Mesenchymal stem cell (in vitro differentiated cells and primary cell): ENCODE data around the gene ZNG1A.
"Not testable (repeated sequence)": the region's sequence is repeated elsewhere in the genome, so short reads cannot be mapped to it uniquely, and the experiment has no call there.

ENCODE experiments used
- DNase-seq: peaks from one replicate; pipeline ENCODE4 v3.0.0-alpha.2; 2013
- H2AFZ ChIP-seq: one replicate; pipeline ENCODE4 v1.6.1; 2013; ENCODE audit warnings: low read depth, mild to moderate bottlenecking, control low read depth, inconsistent platforms, low read length, moderate library complexity
- H2AK5ac ChIP-seq: 2 replicates; pipeline ENCODE4 v1.6.1; 2013; ENCODE audit warnings: low read length, moderate library complexity, mild to moderate bottlenecking, inconsistent platforms; ENCODE audit not compliant: severe bottlenecking
- H2BK120ac ChIP-seq: one replicate; pipeline ENCODE4 v1.6.1; 2013; ENCODE audit warnings: low read depth, mild to moderate bottlenecking, inconsistent platforms, low read length, moderate library complexity
- H2BK12ac ChIP-seq, 2 experiments: one replicate each; pipeline ENCODE4 v1.6.1; 2013; ENCODE audit warnings: inconsistent platforms in 2 of 2, low read length in 2 of 2, mild to moderate bottlenecking in 2 of 2, moderate library complexity in 2 of 2, control low read depth in 1 of 2
- H2BK15ac ChIP-seq: one replicate; pipeline ENCODE4 v1.6.1; 2013; ENCODE audit warnings: mild to moderate bottlenecking, low read depth, inconsistent platforms; ENCODE audit not compliant: poor library complexity, severe bottlenecking
- H2BK5ac ChIP-seq: 2 replicates; pipeline ENCODE4 v1.6.1; 2013; ENCODE audit warnings: low read depth, mild to moderate bottlenecking, low read length, control low read depth, inconsistent platforms; ENCODE audit not compliant: poor library complexity, severe bottlenecking
- H3K14ac ChIP-seq, 2 experiments: one replicate each; pipeline ENCODE4 v1.6.1; 2013; ENCODE audit warnings: inconsistent platforms in 2 of 2, low read length in 2 of 2, control low read depth in 1 of 2, mild to moderate bottlenecking in 1 of 2, moderate library complexity in 1 of 2
- H3K18ac ChIP-seq, 2 experiments: one replicate each; pipeline ENCODE4 v1.6.1; 2013; ENCODE audit warnings: inconsistent platforms in 2 of 2, low read length in 2 of 2, control low read depth in 1 of 2, low read depth in 1 of 2, mild to moderate bottlenecking in 1 of 2
- H3K23ac ChIP-seq, 2 experiments: one replicate each; pipeline ENCODE4 v1.6.1; 2013; ENCODE audit warnings: inconsistent platforms in 2 of 2, low read length in 2 of 2, mild to moderate bottlenecking in 2 of 2, moderate library complexity in 2 of 2, control low read depth in 1 of 2
- H3K27ac ChIP-seq: 2 replicates; pipeline ENCODE4 v1.5.1; 2013; ENCODE audit warnings: mild to moderate bottlenecking, moderate library complexity, low read length, control low read depth, inconsistent platforms; ENCODE audit not compliant: poor library complexity, severe bottlenecking
- H3K27me3 ChIP-seq, 2 experiments: 2 replicates each; pipeline versions ENCODE4 v1.6.1 to v1.7.0; 2013; ENCODE audit warnings: low read length in 2 of 2, mild to moderate bottlenecking in 2 of 2, moderate library complexity in 2 of 2, control low read depth in 1 of 2, inconsistent platforms in 1 of 2; ENCODE audit not compliant: control insufficient read depth in 1 of 2, insufficient read depth in 1 of 2
- H3K36me3 ChIP-seq, 2 experiments: 2 replicates each; pipeline versions ENCODE4 v1.6.1 to v1.7.0; 2013; ENCODE audit warnings: low read length in 2 of 2, control low read depth in 1 of 2, inconsistent platforms in 1 of 2, low read depth in 1 of 2, mild to moderate bottlenecking in 1 of 2; ENCODE audit not compliant: insufficient read depth in 2 of 2, control insufficient read depth in 1 of 2
- H3K4ac ChIP-seq, 2 experiments: one replicate each; pipeline ENCODE4 v1.6.1; 2013; ENCODE audit warnings: inconsistent platforms in 2 of 2, low read length in 2 of 2, mild to moderate bottlenecking in 2 of 2, moderate library complexity in 2 of 2, control low read depth in 1 of 2, low read depth in 1 of 2
- H3K4me1 ChIP-seq: 2 replicates; pipeline ENCODE4 v1.6.1; 2013; ENCODE audit warnings: low read depth, low read length, control low read depth; ENCODE audit not compliant: control insufficient read depth, insufficient read depth
- H3K4me2 ChIP-seq: 2 replicates; pipeline ENCODE4 v1.6.1; 2013; ENCODE audit warnings: low read length, mild to moderate bottlenecking, inconsistent platforms; ENCODE audit not compliant: poor library complexity, severe bottlenecking
- H3K4me3 ChIP-seq, 2 experiments: 2 replicates each; pipeline versions ENCODE4 v1.5.1 to v1.7.0; 2013; ENCODE audit warnings: low read length in 2 of 2, mild to moderate bottlenecking in 2 of 2, control low read depth in 1 of 2, low read depth in 1 of 2; ENCODE audit not compliant: insufficient read depth in 1 of 2
- H3K79me1 ChIP-seq: replicated peaks from 2 replicates; pipeline ENCODE4 v1.6.1; 2013; ENCODE audit warnings: mild to moderate bottlenecking, control low read depth, low read length, inconsistent platforms; ENCODE audit not compliant: poor library complexity, severe bottlenecking
- H3K9ac ChIP-seq: 2 replicates; pipeline ENCODE4 v1.7.0; 2013; ENCODE audit warnings: mild to moderate bottlenecking, low read length, moderate library complexity
- H3K9me3 ChIP-seq: 2 replicates; pipeline ENCODE4 v1.7.0; 2013; ENCODE audit warnings: mild to moderate bottlenecking, low read length; ENCODE audit not compliant: control insufficient read depth
- H4K8ac ChIP-seq: one replicate; pipeline ENCODE4 v1.6.1; 2013; ENCODE audit warnings: inconsistent platforms, mild to moderate bottlenecking, low read length, moderate library complexity
- H4K91ac ChIP-seq: one replicate; pipeline ENCODE4 v1.6.1; 2013; ENCODE audit warnings: mild to moderate bottlenecking, low read length, inconsistent platforms
- WGBS: methylation state at CpG from one replicate; pipeline ENCODE4 v1.1.7; 2013; ENCODE audit warnings: mixed read lengths; 5-methylcytosine and 5-hydroxymethylcytosine counted together

The ZNG1A gene

GRCh38 chr9:115118-115451 lies 63.8 kb downstream of the ZNG1A start:
- Histone ChIP-seq H3K23ac (peak overlapping the region in 1 of 2 experiments; percentile 78), H3K27me3 (peaks cover 31 to 39% of the 10 kb centered on the region in 2 experiments), H3K4me3 (peak overlapping the region in 1 of 2 experiments; percentile 66), H3K4me2 (peak overlapping the region; percentile 16), H3K4me1 (peaks cover 19% of the 10 kb centered on the region)
- H2BK15ac ChIP-seq, H2AFZ ChIP-seq, H2BK12ac ChIP-seq, H2BK5ac ChIP-seq, H3K18ac ChIP-seq, H2AK5ac ChIP-seq, H2BK120ac ChIP-seq, H3K27ac ChIP-seq, H3K79me1 ChIP-seq, H4K8ac ChIP-seq, H3K14ac ChIP-seq, DNase-seq, H4K91ac ChIP-seq, H3K9me3 ChIP-seq, H3K9ac ChIP-seq, H3K4ac ChIP-seq, H3K36me3 ChIP-seq: not testable (repeated sequence)
- WGBS, result 2% methylated on average over 6 of the region's 11 CpGs

- peak; percentile 25 for DNase-seq
- not testable (repeated sequence) for H2BK12ac ChIP-seq, H3K18ac ChIP-seq, H3K36me3 ChIP-seq, H2AK5ac ChIP-seq, H3K4ac ChIP-seq, H3K9ac ChIP-seq, H2BK15ac ChIP-seq, H3K9me3 ChIP-seq, H2BK5ac ChIP-seq, H3K23ac ChIP-seq, H4K91ac ChIP-seq, H2BK120ac ChIP-seq, H2AFZ ChIP-seq, H3K79me1 ChIP-seq, H4K8ac ChIP-seq, H3K14ac ChIP-seq, H3K27ac ChIP-seq
- peak overlapping the region; percentile 90 for H3K4me2 ChIP-seq
- 4% methylated on average over 55 of the region's 73 CpGs for WGBS
- H3K4me1 ChIP-seq, result peaks cover 19% of the 10 kb centered on the region
- peak overlapping the region; percentile 37 to 66 for H3K4me3 ChIP-seq
- peaks cover 32 to 44% of the 10 kb centered on the region in 2 experiments for H3K27me3 ChIP-seq
Measured at GRCh38 chr9:114267-115117, 64.4 kb downstream of the ZNG1A start.

GRCh38 chr9:113468-114266 lies 65.2 kb downstream of the ZNG1A start:
- not testable (repeated sequence) for H3K9ac ChIP-seq, H4K8ac ChIP-seq

More at GRCh38 chr9:113468-114266, 65.2 kb downstream of the ZNG1A start:
- H2BK12ac ChIP-seq, H3K79me1 ChIP-seq, H3K18ac ChIP-seq, H2BK120ac ChIP-seq, H4K91ac ChIP-seq, H2AK5ac ChIP-seq, H2BK5ac ChIP-seq, H2BK15ac ChIP-seq, H2AFZ ChIP-seq, H3K27ac ChIP-seq, H3K9me3 ChIP-seq, H3K4ac ChIP-seq, H3K36me3 ChIP-seq, H3K14ac ChIP-seq: not testable (repeated sequence)
- peak overlapping the region in 1 of 2 experiments; percentile 10 for H3K23ac ChIP-seq
- H3K4me3 ChIP-seq, result peak overlapping the region; percentile 37 to 66
- H3K27me3 ChIP-seq, result peaks cover 40 to 50% of the 10 kb centered on the region in 2 experiments
- WGBS, result under 1% methylated on average over 76 of the region's 111 CpGs
- peaks cover 19% of the 10 kb centered on the region for H3K4me1 ChIP-seq
- H3K4me2 ChIP-seq, result peak overlapping the region; percentile 90
- DNase-seq, result peak; percentile 47
